HG02763 (cell line): ENCODE data around the gene NOL11.
"Not testable (repeated sequence)": the region's sequence is repeated elsewhere in the genome, so short reads cannot be mapped to it uniquely, and the experiment has no call there.

Experiments
- ATAC-seq: cut with Tn5 transposase; IDR thresholded peaks from one replicate; pipeline ENCODE4 v1.9.1; 2021; ENCODE audit warnings: mild to moderate bottlenecking, moderate library complexity; ENCODE audit not compliant: unreplicated experiment

Gene NOL11

GRCh38 chr17:67717624-67718324 lies at the start of gene NOL11:
TSS of gene NOL11 (plus strand) at chr17:67717936. CDS start at chr17:67717948, 12 bp downstream.
- peak; percentile 95 for ATAC-seq

- ATAC-seq = no peak
These were observed 46.2 kb upstream of the NOL11 start for GRCh38 chr17:67671493-67671892.

- ATAC-seq = no peak
These were observed 45.0 kb upstream of the NOL11 start for GRCh38 chr17:67672592-67673335.

DNA sequence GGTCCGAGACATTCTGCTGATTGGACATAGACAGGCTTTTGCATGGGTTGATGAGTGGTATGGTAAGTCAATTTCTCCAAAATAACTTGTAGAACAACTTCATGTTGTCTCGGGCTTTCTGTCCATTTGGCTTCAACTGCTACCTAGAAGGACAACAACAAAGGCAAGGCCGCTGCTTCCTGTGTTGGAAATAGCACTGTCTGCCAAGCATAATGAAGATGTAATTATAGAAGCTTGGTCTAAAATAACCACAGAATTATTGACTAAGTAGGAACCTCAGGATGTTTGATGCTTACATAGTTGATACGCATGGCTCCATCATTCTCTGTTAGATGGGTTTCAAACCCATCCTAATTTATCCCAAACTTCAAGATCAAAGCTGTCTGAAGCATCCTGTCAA lies 42.3 kb upstream of the NOL11 start:
- ATAC-seq = no peak

DNA sequence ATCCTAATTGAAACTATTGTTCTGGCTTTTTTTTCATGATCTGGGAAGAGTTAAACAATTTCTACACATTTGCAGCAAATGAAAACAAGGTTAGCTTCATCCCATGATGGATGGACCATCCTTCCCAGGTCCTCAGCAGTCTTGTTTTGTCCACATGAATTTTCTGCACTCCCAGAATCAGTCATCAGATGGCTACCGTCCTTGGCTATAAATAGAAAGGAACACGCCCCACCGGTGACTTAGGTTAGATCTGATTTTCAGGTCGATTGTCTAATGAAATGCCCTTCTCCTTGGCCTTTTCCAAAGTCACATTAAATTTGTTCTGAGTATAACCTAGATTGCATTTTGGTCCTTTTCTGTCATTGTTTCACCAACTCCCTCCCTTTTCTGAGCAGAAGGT lies 41.4 kb upstream of the NOL11 start:
- no peak for ATAC-seq

GRCh38 chr17:67678414-67678813 lies 39.3 kb upstream of the NOL11 start:
- no peak for ATAC-seq

DNA sequence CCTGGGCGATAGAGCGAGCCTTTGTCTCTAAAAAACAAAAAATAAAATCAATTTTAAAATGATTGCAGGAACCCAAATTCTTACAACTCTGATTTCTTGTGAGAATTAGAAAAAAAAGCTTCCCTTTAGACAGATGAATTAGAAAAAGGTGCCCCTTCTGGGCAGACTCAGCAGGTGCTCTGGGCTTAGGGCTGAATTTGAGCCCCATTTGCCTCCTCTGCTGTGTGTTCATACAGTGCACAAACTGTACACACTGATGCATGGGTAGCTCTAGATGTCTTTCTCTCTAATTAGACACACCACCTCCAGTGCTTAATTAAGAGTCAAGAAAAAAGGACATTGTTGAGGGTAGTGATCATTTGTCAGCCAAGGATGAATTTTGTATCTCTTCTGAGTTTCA lies 38.5 kb upstream of the NOL11 start:
- ATAC-seq = no peak

DNA sequence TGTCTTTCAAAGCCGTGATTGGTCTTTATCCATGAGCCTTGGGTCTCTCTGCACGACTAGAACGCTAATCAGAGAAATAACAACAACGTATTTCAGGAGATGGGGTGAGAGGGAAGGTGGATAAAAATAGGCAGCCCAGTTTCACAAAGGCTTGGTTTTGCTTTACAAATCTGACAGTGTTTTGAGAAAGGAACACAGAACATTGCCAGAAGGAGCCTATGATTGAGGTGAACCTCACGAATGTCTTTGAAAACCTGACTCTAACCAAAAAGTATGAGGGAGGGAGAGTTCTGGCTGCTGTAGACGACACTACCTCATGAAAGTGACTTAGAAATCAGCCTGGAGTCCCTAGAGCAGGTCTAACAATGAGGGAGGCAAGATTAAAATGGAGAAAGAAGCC lies 38.0 kb upstream of the NOL11 start:
- no peak for ATAC-seq

DNA sequence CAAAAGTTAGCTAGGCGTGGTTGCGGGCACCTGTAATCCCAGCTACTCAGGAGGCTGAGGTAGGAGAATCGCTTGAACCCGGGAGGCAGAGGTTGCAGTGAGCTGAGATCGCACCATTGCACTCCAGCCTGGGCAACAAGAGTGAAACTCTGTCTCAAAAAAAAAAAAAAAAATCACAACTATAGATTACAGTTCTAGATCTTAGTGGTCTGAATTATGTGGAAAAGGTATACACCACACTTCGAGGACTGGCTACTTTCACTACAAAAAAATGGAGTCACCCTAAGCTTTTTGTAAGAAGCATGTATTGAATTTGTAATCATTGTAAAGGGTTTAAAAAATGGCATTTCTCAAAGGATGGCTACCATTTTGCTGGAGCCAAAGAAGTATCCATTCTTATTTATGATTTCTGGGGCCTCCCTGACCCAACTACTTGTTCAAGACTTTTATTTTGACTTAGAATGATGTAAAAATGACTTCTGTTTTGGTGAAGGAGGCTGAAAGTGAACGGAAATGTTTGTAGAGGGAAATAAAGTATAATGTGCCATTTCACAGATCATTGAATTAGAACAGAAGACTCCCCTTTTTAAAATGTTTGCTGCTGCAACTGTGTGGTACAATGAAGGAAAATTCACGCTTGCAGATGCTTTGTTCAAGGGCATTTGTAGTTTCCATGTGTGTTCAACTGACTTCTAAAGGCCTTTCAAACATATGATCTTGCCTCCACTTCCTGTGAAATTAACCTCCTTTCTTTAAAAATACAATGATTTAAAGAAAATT lies 37.1 kb upstream of the NOL11 start:
- no peak for ATAC-seq

GRCh38 chr17:67682196-67682595 lies 35.5 kb upstream of the NOL11 start:
- ATAC-seq = no peak

DNA sequence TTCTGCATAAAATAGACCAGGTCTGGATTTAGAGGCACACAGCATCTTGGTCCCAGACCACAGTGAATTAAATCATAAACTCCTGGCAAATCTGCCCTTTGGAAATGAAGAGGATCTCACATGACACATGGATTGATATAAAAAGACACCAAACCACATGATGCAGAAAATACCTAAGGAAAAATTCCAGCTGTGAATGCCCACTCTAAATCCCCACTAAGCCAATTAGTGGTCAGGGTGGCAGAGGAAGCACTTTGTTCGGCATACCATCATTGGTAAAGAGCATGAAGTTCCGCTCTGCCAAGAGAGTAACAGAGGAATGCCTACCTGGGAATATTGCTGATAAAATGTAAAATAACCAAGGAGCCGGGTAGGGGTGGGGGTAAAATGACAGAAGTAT lies 32.4 kb upstream of the NOL11 start:
- no peak for ATAC-seq

DNA sequence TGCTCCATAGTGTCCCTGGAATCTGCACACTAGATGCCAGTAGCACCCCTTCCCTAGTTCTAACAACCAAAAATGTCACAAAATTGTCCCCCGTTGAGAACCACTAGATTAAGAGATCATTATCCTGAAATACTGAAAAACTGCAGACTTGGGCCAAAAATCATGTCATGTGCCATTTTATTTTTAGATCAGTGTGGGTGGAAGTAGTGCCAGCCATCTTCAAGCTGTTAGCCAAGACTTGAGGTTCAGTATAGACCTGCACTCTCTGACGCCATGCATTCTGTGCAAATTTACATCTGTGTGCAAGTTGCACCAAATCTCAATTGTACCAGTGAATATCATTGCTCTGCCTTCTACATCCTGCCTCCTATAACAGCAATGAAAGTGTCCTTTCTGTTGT lies 31.5 kb upstream of the NOL11 start:
- no peak for ATAC-seq

DNA sequence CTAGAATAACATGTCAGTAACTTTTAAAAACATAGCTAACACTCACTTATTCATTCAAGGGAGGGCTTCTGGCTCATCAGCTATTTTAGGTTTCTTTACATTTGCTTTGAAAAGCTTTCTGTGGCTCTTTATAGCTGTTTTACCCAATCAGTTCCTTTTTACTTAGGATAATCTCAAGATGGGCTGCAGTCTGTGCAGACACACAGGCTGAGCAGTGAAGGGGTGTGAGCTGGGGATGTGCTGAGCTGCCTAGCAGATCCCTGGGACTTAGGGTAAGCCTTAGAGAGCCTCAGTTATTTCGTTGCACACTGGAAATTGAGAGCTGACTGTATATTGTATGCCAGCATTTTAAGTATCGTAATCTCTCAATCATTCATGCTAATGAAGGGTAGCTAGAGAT lies 30.2 kb upstream of the NOL11 start:
- no peak for ATAC-seq

DNA sequence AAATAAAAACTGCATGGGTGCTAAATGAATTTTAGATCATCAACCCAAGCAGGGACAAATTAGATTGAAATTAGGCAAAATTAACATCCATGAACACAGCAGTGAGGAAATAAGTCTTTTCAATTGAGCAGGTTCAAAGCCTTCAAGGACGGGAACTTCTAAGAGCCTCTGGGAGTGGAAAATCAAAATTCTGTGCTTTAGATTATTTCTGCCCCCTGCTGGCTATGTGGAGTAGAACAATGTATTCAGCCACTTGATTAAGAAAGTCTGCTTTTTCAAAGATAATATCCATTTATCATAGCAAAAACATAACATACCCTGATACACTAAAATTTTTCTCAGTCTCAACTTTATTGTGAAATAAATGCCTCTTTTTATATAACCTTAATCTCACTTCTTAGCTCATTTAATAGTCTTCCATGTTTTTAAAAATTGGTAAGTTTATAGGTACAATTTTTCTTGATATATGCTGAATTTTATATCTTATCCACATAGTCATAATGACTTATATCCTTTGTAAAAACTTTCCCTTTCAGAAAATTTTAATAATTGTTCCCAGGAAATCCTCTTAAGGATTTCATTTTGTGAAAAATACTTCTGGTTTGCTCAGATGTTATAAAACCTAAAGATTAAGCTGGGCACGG lies 28.1 kb upstream of the NOL11 start:
- ATAC-seq = no peak

- ATAC-seq = no peak
These were observed 23.9 kb upstream of the NOL11 start for GRCh38 chr17:67693811-67694210.

DNA sequence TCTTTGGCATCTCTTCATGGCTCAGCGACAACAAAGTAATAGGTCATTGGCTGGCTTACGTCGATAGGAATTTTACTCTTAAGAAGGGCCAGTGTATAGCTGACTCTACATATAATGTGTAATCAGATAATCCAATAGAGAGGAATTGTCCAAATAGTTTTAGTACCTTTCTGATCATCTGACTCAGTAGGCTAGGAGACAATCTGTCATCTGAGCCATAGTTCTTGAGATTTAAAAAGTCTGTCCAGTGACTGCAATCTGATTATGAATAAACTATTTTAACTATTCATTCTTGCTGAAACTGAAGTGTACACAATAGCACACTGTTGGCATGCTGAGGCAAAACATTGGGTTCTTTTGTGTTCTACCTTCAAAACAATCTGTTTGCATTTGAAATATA lies 21.4 kb upstream of the NOL11 start:
- no peak for ATAC-seq

- ATAC-seq = no peak
These were observed 20.8 kb upstream of the NOL11 start for GRCh38 chr17:67696853-67697498.

- no peak for ATAC-seq
These were observed 17.6 kb upstream of the NOL11 start for GRCh38 chr17:67700037-67700724.

DNA sequence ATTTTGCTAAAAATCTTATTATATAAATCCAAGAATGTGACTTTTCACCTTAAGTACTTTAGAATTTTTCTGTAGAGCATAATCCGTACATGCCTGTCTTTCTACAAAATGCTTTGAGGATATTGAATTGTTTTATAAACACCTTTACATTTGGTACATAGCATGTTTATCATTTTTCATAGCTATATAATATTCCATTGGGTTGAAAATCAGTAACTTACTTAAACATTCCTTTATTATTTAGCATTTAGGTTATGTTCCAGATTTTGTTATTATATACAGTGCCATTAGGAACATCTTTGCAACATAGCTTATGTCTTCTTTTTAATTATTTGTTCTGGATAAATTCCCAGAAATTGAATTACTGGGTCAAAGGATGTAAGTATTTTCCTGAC lies 17.0 kb upstream of the NOL11 start:
- no peak for ATAC-seq

- not testable (repeated sequence) for ATAC-seq
These were observed 14.9 kb upstream of the NOL11 start for GRCh38 chr17:67702861-67703260.
